Activated effector memory CD4-positive, alpha-beta T cell treated with Interleukin-2 at 50 U/mL for 16 hours (primary cell): ENCODE data around the gene SNRPB.

Experiments used
- DNase-seq: peaks from one replicate; pipeline ENCODE4 v3.0.0-alpha.2; 2020

Gene SNRPB

GRCh38 chr20:2418388-2418787 is 52.2 kb downstream of the SNRPB start:
- DNase-seq = no peak

- DNase-seq = no peak
These were observed 53.4 kb downstream of the SNRPB start for GRCh38 chr20:2417213-2417541.

GRCh38 chr20:2416541-2417212 is 53.9 kb downstream of the SNRPB start:
- no peak for DNase-seq
